HG03196 (cell line): ENCODE measurements around the gene TTC21B.
"Not testable (repeated sequence)": the region's sequence is repeated elsewhere in the genome, so short reads cannot be mapped to it uniquely, and the experiment has no call there.

ENCODE experiments used
- ATAC-seq: cut with Tn5 transposase; IDR thresholded peaks from one replicate; pipeline ENCODE4 v1.9.1; 2021; ENCODE audit not compliant: unreplicated experiment

The TTC21B gene

GRCh38 chr2:165953655-165954606 lies at the start of gene TTC21B:
TSS of gene TTC21B (minus strand) at chr2:165953776. CDS start at chr2:165953705, 71 bp downstream.
- peak; percentile 97 for ATAC-seq

GRCh38 chr2:166000401-166000800 lies 46.8 kb upstream of the TTC21B start:
- no peak for ATAC-seq

- no peak for ATAC-seq
These were observed 37.3 kb upstream of the TTC21B start for GRCh38 chr2:165990846-165991245.

GRCh38 chr2:165989851-165990250 lies 36.3 kb upstream of the TTC21B start:
- ATAC-seq, result no peak

- ATAC-seq, result no peak
These were observed 31.5 kb upstream of the TTC21B start for GRCh38 chr2:165985120-165985519.

GRCh38 chr2:165972161-165972560 lies 18.6 kb upstream of the TTC21B start:
- not testable (repeated sequence) for ATAC-seq

DNA sequence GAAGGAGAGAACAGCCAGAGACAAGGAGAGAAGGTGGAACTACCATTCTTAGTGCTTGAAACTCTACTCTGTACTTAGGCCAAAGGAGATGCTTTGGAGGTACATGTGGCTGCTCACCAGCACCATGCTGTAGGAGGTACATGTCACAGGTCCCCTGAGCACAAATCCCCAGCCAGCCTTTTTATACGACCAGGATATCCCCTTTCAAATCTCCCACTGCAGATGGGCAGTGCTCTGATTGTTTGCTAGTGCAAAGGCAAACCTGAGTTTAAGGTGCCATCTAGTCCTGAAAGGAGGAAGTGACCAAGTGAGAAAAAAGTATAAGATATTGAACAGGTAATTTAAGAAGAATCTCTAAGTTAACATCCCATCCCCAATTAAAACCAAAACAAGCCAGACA lies 17.1 kb upstream of the TTC21B start:
- ATAC-seq, result no peak

DNA sequence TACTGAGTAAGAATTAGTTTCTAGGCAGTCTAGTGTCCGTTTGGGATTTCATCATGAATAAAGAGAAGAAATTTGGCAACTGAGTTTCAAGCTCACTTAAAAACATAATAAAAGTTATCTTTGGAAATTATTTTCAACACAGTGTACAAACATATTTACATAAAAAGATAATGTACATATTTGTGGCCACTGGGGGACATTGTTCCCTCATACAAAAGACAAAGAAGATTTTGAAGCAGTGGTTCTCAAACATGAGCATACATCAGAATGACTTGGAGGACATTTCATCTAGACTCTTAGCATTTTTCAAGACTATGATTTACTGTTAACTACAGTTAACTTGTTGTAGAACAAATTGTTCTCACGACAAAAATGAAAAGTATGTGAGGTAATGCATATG lies 15.7 kb upstream of the TTC21B start:
- no peak for ATAC-seq

- no peak for ATAC-seq
These were observed 14.2 kb upstream of the TTC21B start for GRCh38 chr2:165967746-165968145.

- ATAC-seq, result no peak
These were observed 8.2 kb upstream of the TTC21B start for GRCh38 chr2:165961818-165962217.

DNA sequence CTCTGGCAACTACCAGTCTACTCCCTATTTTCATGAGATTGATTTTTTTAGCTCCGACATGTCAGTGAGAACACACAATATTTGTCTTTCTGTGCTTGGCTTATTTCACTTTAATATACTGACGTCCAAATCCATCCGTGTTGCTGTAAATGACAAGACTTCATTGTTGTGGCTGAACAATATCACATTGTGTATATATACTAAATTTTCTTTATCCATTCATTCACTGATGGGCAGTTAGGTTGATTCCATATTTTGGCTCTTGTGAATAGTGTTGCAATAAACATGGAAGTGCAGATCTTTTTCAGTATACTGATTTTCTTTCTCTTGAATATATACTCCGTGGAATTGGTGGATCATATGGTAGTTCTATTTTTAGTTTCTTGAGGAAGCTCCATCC lies 5.8 kb upstream of the TTC21B start:
- no peak for ATAC-seq

- no peak for ATAC-seq
These were observed 4.9 kb upstream of the TTC21B start for GRCh38 chr2:165958313-165958960.

- ATAC-seq, result no peak
These were observed 3.6 kb upstream of the TTC21B start for GRCh38 chr2:165957030-165957675.

GRCh38 chr2:165953306-165953654 lies 296 bp downstream of the TTC21B start:
- no peak for ATAC-seq

- ATAC-seq, result no peak
These were observed 800 bp downstream of the TTC21B start for GRCh38 chr2:165952741-165953211.

DNA sequence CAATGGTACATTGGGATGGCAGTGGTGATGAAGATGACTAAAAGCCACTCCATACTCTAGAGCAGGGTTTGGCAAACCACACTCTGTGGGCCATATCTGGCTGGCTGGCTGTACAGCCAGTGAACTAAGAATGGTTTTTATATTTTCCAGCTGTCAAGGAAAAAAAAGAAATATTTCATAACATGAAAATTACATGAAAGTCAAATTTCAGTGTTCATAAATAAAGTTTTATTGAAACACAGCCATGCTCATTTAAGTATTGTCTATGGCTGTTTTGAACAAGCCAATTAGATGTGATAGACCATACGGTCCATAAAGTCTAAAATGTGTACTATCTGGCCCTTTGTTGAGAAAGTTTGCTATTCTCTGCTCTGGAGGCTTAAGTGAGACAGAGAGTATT lies 1.5 kb downstream of the TTC21B start:
- no peak for ATAC-seq

GRCh38 chr2:165950438-165950837 lies 3.1 kb downstream of the TTC21B start:
- ATAC-seq, result no peak

GRCh38 chr2:165941827-165942226 lies 11.7 kb downstream of the TTC21B start:
- ATAC-seq, result no peak

GRCh38 chr2:165938237-165938636 lies 15.3 kb downstream of the TTC21B start:
- ATAC-seq, result no peak

- no peak for ATAC-seq
These were observed 20.2 kb downstream of the TTC21B start for GRCh38 chr2:165933211-165933910.

- ATAC-seq, result no peak
These were observed 25.8 kb downstream of the TTC21B start for GRCh38 chr2:165927774-165928173.
